Loucy (cell line): Measurements from ENCODE around the gene ADSL.

Source experiments
- EZH2phosphoT487 ChIP-seq: fragments of 200-600 bp; IDR thresholded peaks from 2 replicates; pipeline ENCODE4 v1.6.1; 2018; ENCODE audit warnings: antibody characterized with exemption, mild to moderate bottlenecking, moderate library complexity, borderline replicate concordance
- TF ChIP-seq, protein P1 (sequence below): fragments of 200-600 bp; sonication (generic); conservative IDR thresholded peaks from 2 replicates; pipeline ENCODE4 v1.5.1; 2014; ENCODE audit warnings: mild to moderate bottlenecking, antibody characterized with exemption, low read length

- TF ChIP-seq EZH2phosphoT487 = no peak
- TF ChIP-seq, protein P1, sequence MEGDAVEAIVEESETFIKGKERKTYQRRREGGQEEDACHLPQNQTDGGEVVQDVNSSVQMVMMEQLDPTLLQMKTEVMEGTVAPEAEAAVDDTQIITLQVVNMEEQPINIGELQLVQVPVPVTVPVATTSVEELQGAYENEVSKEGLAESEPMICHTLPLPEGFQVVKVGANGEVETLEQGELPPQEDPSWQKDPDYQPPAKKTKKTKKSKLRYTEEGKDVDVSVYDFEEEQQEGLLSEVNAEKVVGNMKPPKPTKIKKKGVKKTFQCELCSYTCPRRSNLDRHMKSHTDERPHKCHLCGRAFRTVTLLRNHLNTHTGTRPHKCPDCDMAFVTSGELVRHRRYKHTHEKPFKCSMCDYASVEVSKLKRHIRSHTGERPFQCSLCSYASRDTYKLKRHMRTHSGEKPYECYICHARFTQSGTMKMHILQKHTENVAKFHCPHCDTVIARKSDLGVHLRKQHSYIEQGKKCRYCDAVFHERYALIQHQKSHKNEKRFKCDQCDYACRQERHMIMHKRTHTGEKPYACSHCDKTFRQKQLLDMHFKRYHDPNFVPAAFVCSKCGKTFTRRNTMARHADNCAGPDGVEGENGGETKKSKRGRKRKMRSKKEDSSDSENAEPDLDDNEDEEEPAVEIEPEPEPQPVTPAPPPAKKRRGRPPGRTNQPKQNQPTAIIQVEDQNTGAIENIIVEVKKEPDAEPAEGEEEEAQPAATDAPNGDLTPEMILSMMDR = no peak
These were observed 77.8 kb downstream of the ADSL start for GRCh38 chr22:40423882-40424640.
